Loucy (cell line): Measurements from ENCODE around the gene UBE2Z.

Experiments used
- H2AFZ ChIP-seq: fragments of 200-600 bp; sonication (generic); 2 replicates; pipeline ENCODE4 v1.6.0; 2016; ENCODE audit warnings: antibody characterized with exemption, mild to moderate bottlenecking, low read length, moderate library complexity
- H3F3A ChIP-seq: fragments of 200-600 bp; 2 replicates; pipeline ENCODE4 v1.6.0; 2016; ENCODE audit warnings: antibody characterized with exemption, low read depth, mild to moderate bottlenecking
- H3K27me3 ChIP-seq: fragments of 200-600 bp; sonication (generic); 2 replicates; pipeline ENCODE4 v1.6.1; 2014; ENCODE audit warnings: low read length, mild to moderate bottlenecking; ENCODE audit not compliant: insufficient read depth, poor library complexity, severe bottlenecking
- H3K36me3 ChIP-seq: fragments of 200-600 bp; sonication (generic); 2 replicates; pipeline ENCODE4 v1.6.1; 2016; ENCODE audit warnings: low read length; ENCODE audit not compliant: insufficient read depth
- H3K4me1 ChIP-seq: fragments of 200-600 bp; sonication (generic); 2 replicates; pipeline ENCODE4 v1.5.1; 2014; ENCODE audit warnings: low read length, mild to moderate bottlenecking; ENCODE audit not compliant: insufficient read depth, poor library complexity, severe bottlenecking
- H3K4me2 ChIP-seq: fragments of 200-600 bp; sonication (generic); 2 replicates; pipeline ENCODE4 v1.6.0; 2014; ENCODE audit warnings: antibody characterized with exemption, low read length, low read depth, mild to moderate bottlenecking; ENCODE audit not compliant: poor library complexity, severe bottlenecking
- H3K4me3 ChIP-seq: fragments of 200-600 bp; sonication (generic); 2 replicates; pipeline ENCODE4 v1.5.1; 2014; ENCODE audit warnings: low read length, mild to moderate bottlenecking, mixed read lengths; ENCODE audit not compliant: poor library complexity, severe bottlenecking
- H3K79me2 ChIP-seq: fragments of 200-600 bp; sonication (generic); 2 replicates; pipeline ENCODE4 v1.6.1; 2014; ENCODE audit warnings: low read length; ENCODE audit not compliant: insufficient read depth
- H3K9ac ChIP-seq: fragments of 200-600 bp; sonication (generic); 2 replicates; pipeline ENCODE4 v1.6.0; 2014; ENCODE audit warnings: mild to moderate bottlenecking, low read depth, low read length, moderate library complexity; ENCODE audit not compliant: poor library complexity, severe bottlenecking
- H3K9me2 ChIP-seq: fragments of 200-600 bp; sonication (generic); replicated peaks from 2 replicates; pipeline ENCODE4 v1.6.1; 2016; ENCODE audit warnings: low read depth, low read length, mixed read lengths
- H3K9me3 ChIP-seq: fragments of 200-600 bp; sonication (generic); 2 replicates; pipeline ENCODE4 v1.6.1; 2014; ENCODE audit warnings: mild to moderate bottlenecking, antibody characterized with exemption, low read length, low read depth; ENCODE audit not compliant: insufficient read depth
- H4K20me1 ChIP-seq: fragments of 200-600 bp; sonication (generic); 2 replicates; pipeline ENCODE4 v1.6.0; 2014; ENCODE audit warnings: antibody characterized with exemption, low read length, mild to moderate bottlenecking; ENCODE audit not compliant: insufficient read depth, poor library complexity, severe bottlenecking
- EZH2phosphoT487 ChIP-seq: fragments of 200-600 bp; IDR thresholded peaks from 2 replicates; pipeline ENCODE4 v1.6.1; 2018; ENCODE audit warnings: antibody characterized with exemption, mild to moderate bottlenecking, moderate library complexity, borderline replicate concordance
- TF ChIP-seq, protein P1 (sequence below): fragments of 200-600 bp; sonication (generic); conservative IDR thresholded peaks from 2 replicates; pipeline ENCODE4 v1.5.1; 2014; ENCODE audit warnings: mild to moderate bottlenecking, antibody characterized with exemption, low read length

UBE2Z gene

DNA sequence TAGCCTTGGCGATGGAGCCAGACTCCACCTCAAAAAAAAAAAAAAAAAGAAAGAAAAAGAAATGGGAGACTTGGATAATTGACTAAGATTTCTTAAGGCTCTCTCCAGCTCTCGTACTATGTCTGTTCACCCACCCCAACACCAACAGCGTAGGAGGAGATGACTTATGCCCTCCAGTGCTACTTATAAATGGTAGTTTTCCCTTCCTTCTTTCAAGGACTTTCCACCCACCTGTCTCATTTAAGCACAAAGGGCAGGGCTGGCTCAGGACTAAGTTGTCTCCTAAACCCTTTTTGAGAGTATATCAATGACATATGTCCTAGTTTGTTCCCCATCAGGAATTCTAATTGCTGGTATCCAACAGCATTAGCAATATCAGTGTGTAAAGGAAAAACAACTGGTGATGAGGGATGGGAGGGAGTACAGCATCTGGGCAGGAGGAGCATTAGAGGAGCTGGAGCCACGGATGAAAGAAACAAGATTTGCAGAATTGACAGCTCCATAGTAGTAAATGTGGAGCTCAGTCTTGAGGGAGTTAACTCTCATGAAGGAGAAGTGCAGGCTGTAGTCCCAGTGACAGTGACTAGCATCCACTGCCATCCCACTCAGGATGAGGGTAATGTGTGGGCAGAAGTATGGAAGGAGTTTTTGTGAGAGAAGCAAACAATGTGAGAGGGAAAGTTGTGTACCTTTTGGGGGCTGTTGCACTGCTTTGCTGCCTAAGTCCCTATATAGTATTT is 17.2 kb downstream of the UBE2Z start:
- Histone ChIP-seq H3K9ac (no peak overlapping the region), H3K36me3 (peaks cover 95% of the 10 kb centered on the region)

DNA sequence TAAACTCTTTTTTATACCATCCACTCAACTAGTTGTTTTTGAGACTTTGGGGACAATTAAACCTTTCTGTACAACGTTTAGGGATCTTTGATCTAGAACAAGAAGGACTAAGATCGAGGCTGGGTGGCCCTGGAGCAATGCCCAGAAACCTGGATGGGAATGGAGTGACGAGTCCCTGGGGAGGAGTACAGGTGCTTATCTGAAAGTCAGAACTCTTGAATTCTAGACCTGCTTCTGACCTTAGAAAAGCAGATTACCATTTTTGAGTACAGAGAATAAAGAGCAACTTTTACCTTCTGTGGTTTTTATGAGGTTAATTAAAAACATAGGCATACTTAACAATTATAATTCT is 17.8 kb downstream of the UBE2Z start:
- H3K4me3 ChIP-seq = no peak overlapping the region
- H3K79me2 ChIP-seq = no peaks in the 10 kb centered on the region
- peaks cover 95% of the 10 kb centered on the region for H3K36me3 ChIP-seq
- TF ChIP-seq EZH2phosphoT487 = no peak
- TF ChIP-seq, protein P1, sequence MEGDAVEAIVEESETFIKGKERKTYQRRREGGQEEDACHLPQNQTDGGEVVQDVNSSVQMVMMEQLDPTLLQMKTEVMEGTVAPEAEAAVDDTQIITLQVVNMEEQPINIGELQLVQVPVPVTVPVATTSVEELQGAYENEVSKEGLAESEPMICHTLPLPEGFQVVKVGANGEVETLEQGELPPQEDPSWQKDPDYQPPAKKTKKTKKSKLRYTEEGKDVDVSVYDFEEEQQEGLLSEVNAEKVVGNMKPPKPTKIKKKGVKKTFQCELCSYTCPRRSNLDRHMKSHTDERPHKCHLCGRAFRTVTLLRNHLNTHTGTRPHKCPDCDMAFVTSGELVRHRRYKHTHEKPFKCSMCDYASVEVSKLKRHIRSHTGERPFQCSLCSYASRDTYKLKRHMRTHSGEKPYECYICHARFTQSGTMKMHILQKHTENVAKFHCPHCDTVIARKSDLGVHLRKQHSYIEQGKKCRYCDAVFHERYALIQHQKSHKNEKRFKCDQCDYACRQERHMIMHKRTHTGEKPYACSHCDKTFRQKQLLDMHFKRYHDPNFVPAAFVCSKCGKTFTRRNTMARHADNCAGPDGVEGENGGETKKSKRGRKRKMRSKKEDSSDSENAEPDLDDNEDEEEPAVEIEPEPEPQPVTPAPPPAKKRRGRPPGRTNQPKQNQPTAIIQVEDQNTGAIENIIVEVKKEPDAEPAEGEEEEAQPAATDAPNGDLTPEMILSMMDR = no peak
- H3K9me3 ChIP-seq = no peaks in the 10 kb centered on the region
- peaks cover 9% of the 10 kb centered on the region for H4K20me1 ChIP-seq
- H3K9me2 ChIP-seq = no peaks in the 10 kb centered on the region
- H2AFZ ChIP-seq = no peak overlapping the region
- H3K4me1 ChIP-seq = no peaks in the 10 kb centered on the region
- no peak overlapping the region for H3K4me2 ChIP-seq
- no peaks in the 10 kb centered on the region for H3K27me3 ChIP-seq
- no peak overlapping the region for H3K9ac ChIP-seq
- H3F3A ChIP-seq = no peaks in the 10 kb centered on the region

More for the DNA sequence above, 17.2 kb downstream of the UBE2Z start:
- no peak for TF ChIP-seq EZH2phosphoT487
- TF ChIP-seq, protein P1 = no peak
- Histone ChIP-seq H3K27me3 (no peaks in the 10 kb centered on the region), H3K9me2 (no peaks in the 10 kb centered on the region), H4K20me1 (peaks cover 9% of the 10 kb centered on the region), H3F3A (no peaks in the 10 kb centered on the region), H3K9me3 (no peaks in the 10 kb centered on the region), H2AFZ (no peak overlapping the region), H3K79me2 (no peaks in the 10 kb centered on the region), H3K4me2 (no peak overlapping the region), H3K4me3 (no peak overlapping the region), H3K4me1 (no peaks in the 10 kb centered on the region)

GRCh38 chr17:48927978-48928745 is 20.0 kb downstream of the UBE2Z start:
- no peak overlapping the region for H3K4me3 ChIP-seq
- no peaks in the 10 kb centered on the region for H3K79me2 ChIP-seq
- H3K36me3 ChIP-seq = peaks cover 96% of the 10 kb centered on the region
- no peaks in the 10 kb centered on the region for H3F3A ChIP-seq
- no peak for TF ChIP-seq EZH2phosphoT487
- TF ChIP-seq, protein P1 = no peak
- H3K4me1 ChIP-seq = no peaks in the 10 kb centered on the region
- peaks cover 9% of the 10 kb centered on the region for H4K20me1 ChIP-seq
- no peaks in the 10 kb centered on the region for H3K9me3 ChIP-seq
- no peak overlapping the region for H3K4me2 ChIP-seq
- H3K27me3 ChIP-seq = no peaks in the 10 kb centered on the region
- H3K9me2 ChIP-seq = no peaks in the 10 kb centered on the region
- H3K9ac ChIP-seq = no peak overlapping the region
- H2AFZ ChIP-seq = no peak overlapping the region
